A549 treated with dexamethasone at 1 μM for 4 hours (cell line): ENCODE data around the gene ANO10. TPM values are rescaled to one million over a fixed set of nuclear protein-coding genes. Genes with fewer than 3 reads are reported as not detected.

Source experiments
- total RNA-seq: library from RNA; stranded (reverse); fragments of 200-300 nt; extraction: Qiagen RNA extraction; gene quantifications from 5 replicates; pipeline ENCODE4 v1.2.3, GENCODE V29; 2022

The ANO10 gene
- total RNA-seq = 18.8 to 21.5 TPM (median 20.8 TPM) in 5 replicates

GRCh38 chr3:43621656-43622432, at the start of gene ANO10:
ANO10 (minus strand) TSS chr3:43622011; CDS start chr3:43605852, 16,159 bp downstream.

Other genes starting within 250 kb of the ANO10 start
- 18.5 to 24.1 TPM (median 19.8 TPM) in 5 replicates for gene ABHD5, start 68.9 kb upstream of the ANO10 start, total RNA-seq